ENCODE data around the gene GABARAPL2. TPM values are rescaled to one million over a fixed set of nuclear protein-coding genes. Genes with fewer than 3 reads are reported as not detected.
"Not testable (repeated sequence)": the region's sequence is repeated elsewhere in the genome, so short reads cannot be mapped to it uniquely, and the experiment has no call there.

Gene GABARAPL2
- 170 TPM for polyA plus RNA-seq (ENCODE audit: insufficient read length)
- long read RNA-seq, donor 1, transcript GABARAPL2-203 (3 exons, 571 nt) = minor isoform, 6 of 402 reads
- long read RNA-seq, donor 1, transcript GABARAPL2-204 (1 exons, 2,274 nt) = major isoform, 228 of 402 reads
- long read RNA-seq, donor 1, transcript GABARAPL2-201 (4 exons, 1,002 nt) = minor isoform, 160 of 402 reads
- long read RNA-seq, donor 1, partial matches to known transcripts = 8 of 402 reads
- long read RNA-seq, donor 1, other reads (novel, unspliced or antisense) = 0 of 402 reads
- long read RNA-seq, donor 2, transcript GABARAPL2-204 (1 exons, 2,274 nt) = major isoform, 212 of 334 reads
- long read RNA-seq, donor 2, transcript GABARAPL2-201 (4 exons, 1,002 nt) = minor isoform, 112 of 334 reads
- long read RNA-seq, donor 2, partial matches to known transcripts = 5 of 334 reads
- long read RNA-seq, donor 2, other reads (novel, unspliced or antisense) = 0 of 334 reads
- long read RNA-seq, donor 3, transcript GABARAPL2-204 (1 exons, 2,274 nt) = major isoform, 171 of 289 reads
- long read RNA-seq, donor 3, transcript GABARAPL2-201 (4 exons, 1,002 nt) = minor isoform, 103 of 289 reads
- long read RNA-seq, donor 3, partial matches to known transcripts = 11 of 289 reads
- long read RNA-seq, donor 3, other reads (novel, unspliced or antisense) = 0 of 289 reads
- long read RNA-seq, donor 4, transcript GABARAPL2-204 (1 exons, 2,274 nt) = major isoform, 50 of 64 reads
- long read RNA-seq, donor 4, transcript GABARAPL2-201 (4 exons, 1,002 nt) = minor isoform, 13 of 64 reads
- long read RNA-seq, donor 4, partial matches to known transcripts = 0 of 64 reads
- long read RNA-seq, donor 4, other reads (novel, unspliced or antisense) = 0 of 64 reads
- long read RNA-seq, donor 5, transcript GABARAPL2-204 (1 exons, 2,274 nt) = major isoform, 459 of 679 reads
- long read RNA-seq, donor 5, transcript GABARAPL2-201 (4 exons, 1,002 nt) = minor isoform, 198 of 679 reads
- long read RNA-seq, donor 5, partial matches to known transcripts = 22 of 679 reads
- long read RNA-seq, donor 5, other reads (novel, unspliced or antisense) = 0 of 679 reads
- long read RNA-seq, donor 6, transcript GABARAPL2-201 (4 exons, 1,002 nt) = minor isoform, 144 of 402 reads
- long read RNA-seq, donor 6, transcript GABARAPL2-204 (1 exons, 2,274 nt) = major isoform, 247 of 402 reads
- long read RNA-seq, donor 6, partial matches to known transcripts = 8 of 402 reads
- long read RNA-seq, donor 6, other reads (novel, unspliced or antisense) = 0 of 402 reads
- long read RNA-seq, donor 7, transcript GABARAPL2-203 (3 exons, 571 nt) = minor isoform, 5 of 535 reads
- long read RNA-seq, donor 7, transcript GABARAPL2-201 (4 exons, 1,002 nt) = minor isoform, 186 of 535 reads
- long read RNA-seq, donor 7, transcript GABARAPL2-204 (1 exons, 2,274 nt) = major isoform, 328 of 535 reads
- long read RNA-seq, donor 7, partial matches to known transcripts = 14 of 535 reads
- long read RNA-seq, donor 7, other reads (novel, unspliced or antisense) = 0 of 535 reads
- long read RNA-seq, donor 8, transcript GABARAPL2-204 (1 exons, 2,274 nt) = major isoform, 99 of 149 reads
- long read RNA-seq, donor 8, transcript GABARAPL2-201 (4 exons, 1,002 nt) = minor isoform, 49 of 149 reads
- long read RNA-seq, donor 8, partial matches to known transcripts = 0 of 149 reads
- long read RNA-seq, donor 8, other reads (novel, unspliced or antisense) = 0 of 149 reads

- peak; percentile 88 for DNase-seq
These were observed at the start of gene GABARAPL2 for GRCh38 chr16:75566040-75566757. TSS of gene GABARAPL2 (plus strand) at chr16:75566379. CDS start at chr16:75566487, 108 bp downstream.

- no peak for DNase-seq
These were observed 47.0 kb upstream of the GABARAPL2 start for GRCh38 chr16:75519175-75519574.

GRCh38 chr16:75526032-75526790 lies 40.0 kb upstream of the GABARAPL2 start:
- no peak for DNase-seq

- DNase-seq = no peak
These were observed 38.3 kb upstream of the GABARAPL2 start for GRCh38 chr16:75527825-75528299.

- no peak for DNase-seq
These were observed 36.9 kb upstream of the GABARAPL2 start for GRCh38 chr16:75529056-75529905.

DNA sequence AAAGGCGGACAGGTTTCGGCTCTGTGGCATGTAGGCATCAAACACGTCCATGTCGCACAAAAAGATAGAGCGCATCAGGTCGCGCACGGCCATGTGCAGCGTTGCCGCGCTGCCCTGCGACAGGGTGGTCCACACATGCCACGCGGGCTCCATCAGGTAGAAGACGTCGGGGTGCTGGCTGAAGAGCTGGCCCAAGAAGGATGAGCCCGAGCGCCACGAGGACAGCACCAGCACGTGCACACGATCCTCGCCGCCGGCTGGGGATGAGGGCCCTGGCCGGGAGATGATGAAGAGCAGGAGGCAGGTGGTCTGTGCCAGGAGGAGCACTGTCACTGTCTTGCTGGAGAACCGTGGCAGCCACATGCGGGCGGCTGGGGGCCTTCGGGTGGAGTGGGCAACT lies 36.2 kb upstream of the GABARAPL2 start:
- no peak for DNase-seq

DNA sequence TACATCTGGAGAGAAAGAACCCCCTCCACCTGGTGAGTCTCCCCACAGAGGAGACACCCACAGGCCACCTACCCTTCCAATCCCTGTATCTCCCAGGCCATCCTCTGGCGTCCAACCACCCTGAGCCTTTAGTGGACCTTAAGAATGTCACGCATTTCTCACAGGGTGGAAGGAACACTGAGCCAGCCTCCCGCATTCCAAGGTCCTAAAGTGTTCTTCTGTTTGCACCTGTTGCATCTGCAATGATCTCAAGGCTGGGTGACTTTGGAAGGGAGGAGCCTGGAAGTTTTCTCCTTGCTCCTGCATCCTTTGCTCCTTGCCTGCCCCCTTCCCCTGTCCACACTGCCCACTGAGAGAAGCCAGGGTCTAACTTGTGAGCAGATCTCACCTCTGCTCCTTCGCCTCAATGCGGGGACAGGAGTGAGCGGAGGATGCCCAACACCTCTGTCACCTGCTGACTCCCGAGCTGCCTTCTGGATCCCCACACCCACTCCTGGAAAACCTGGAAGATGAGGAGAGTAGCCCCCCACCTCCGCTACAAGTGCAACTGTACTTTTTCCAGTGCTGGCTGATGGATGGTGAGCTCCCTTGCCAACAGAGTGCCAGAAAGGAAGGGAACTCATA lies 33.9 kb upstream of the GABARAPL2 start:
- no peak for DNase-seq

- no peak for DNase-seq
These were observed 33.4 kb upstream of the GABARAPL2 start for GRCh38 chr16:75532791-75533190.

DNA sequence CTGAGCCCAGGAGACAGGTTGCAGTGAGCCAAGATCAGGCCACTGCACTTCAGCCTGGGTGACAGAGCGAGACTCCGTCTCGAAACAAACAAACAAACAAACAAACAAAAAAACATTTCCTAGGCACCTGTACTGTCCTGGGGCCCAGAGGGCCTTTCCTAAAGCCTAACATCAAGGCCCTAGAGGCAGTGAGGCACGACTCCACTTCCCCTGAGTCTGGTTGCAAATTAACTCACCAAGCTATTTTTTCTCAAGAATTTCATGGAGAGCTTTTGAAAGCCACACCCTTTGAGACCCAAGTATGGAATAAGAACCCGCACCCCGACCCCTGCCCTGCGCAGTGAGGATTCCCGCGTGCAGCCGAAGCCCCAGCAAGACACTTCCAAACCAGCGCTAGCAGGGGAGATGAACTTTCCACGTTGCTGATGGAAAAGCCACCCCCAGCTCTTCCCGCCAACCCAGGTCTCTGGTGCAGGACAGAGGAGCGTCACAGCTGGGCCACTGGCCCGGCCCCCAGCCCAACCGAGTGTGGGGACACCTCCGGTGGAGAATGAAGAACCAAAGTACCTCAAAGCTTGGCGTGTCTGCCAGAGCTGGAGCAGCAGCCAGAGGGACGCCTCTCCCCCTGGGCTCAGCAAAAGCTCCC lies 31.5 kb upstream of the GABARAPL2 start:
- peak; percentile 31 for DNase-seq

DNA sequence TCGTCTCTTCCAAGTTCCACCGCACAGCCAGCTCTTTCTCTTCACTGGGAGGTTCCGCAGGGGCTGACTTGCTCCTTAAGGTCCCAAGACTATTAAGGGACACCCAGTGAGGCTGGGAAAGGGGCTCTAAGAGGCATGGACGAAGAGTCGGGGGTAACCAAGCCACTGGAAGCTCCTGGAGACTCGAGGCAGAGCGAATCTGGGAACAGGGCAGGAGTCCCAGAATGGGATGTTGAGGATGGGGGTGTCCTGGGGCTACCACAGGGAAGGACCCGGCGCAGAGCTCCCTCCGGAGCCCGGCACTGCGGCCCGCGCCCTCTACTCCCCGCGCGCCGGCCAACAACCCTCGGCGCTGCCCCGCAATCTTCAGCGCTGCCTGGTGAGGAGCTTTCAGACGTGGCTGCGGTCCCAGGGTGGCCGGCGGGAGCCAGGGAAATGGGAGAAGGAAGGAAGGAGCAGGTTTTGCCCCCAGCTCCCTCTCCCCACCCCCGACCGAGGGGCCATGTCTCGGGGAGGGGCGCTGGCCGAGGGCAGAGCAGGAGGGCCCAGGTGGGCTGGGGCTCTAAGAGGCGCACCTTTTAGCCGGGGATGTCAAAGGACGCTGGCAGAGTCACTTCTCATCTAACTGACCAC lies 30.9 kb upstream of the GABARAPL2 start:
- DNase-seq = no peak

DNA sequence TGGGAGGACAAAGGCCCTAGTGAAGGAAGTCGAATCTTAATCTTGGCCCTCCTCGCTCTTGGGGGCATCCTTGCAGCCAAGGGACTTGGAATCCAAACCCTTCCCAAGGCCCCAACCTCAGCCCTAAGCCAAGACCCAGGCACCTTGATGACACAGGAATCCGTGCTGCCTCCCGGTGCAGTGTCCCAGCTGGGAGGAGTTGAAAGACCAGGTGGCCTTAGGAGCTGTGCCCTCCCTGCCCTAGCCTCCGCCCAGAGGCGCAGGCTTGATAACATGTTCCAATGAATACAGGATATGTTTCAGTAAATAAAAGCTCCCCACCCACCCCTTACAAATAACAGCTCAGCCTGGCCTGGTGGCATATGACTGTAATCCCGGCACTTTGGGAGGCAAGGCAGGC lies 30.3 kb upstream of the GABARAPL2 start, which contains the start of gene CHST5:
Gene CHST5 (minus strand): TSS at position 208 of the 400 bp plus-strand sequence. CDS start 5,724 bp downstream, outside the sequence.
- no peak for DNase-seq

DNA sequence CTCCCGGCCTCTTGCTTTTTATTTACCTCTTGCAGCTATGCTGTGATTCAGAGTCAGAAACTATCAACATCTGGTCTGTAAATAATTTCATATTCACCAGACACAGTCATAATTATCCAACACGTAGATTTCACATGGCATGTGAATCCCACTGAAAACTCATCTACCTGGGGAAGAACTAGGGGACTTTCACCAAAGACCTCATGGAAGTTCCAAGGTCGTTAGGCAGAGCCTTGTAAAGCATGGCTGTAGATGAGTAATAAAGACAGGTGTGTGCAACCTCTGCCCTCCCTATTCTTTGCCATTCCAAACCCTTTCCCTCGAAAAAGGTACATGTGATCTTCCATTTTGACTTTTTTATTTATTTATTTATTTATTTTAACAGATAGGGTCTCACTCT lies 28.4 kb upstream of the GABARAPL2 start:
- DNase-seq = no peak

DNA sequence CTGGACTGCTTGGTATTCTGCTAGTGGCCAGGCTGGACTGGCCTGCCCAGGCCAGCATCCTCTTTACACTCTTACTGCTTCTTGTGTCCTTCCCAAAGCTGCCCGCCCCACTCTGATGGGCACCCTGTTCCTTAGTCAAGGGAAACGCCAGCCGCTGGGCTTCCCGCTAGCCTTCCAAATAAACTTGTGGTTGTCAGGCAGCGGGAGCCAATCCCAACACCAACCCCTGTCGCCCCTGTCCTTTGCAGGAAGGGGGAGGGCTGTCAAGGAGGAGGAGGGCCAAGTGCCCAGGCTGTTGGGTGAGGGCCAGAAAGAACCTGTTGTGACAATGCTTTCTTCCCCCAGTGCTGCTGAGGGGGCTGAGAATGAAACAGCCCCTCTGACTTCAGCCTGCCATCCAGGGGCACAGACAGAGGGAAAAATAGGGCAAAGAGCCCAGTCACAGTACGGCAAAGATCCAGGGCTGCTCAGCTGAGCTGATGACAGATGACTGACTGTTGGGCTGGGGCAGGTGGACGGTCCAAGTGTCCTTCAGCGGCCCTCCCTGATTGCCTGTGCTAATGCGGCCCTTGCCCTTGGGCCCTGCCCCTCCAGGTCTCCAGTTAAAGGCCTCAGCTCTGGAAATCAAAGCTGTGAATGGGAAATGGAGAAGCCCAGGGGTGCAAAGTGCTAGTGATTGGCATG lies 27.2 kb upstream of the GABARAPL2 start:
- DNase-seq = not testable (repeated sequence)

GRCh38 chr16:75541236-75541635 lies 24.9 kb upstream of the GABARAPL2 start:
- no peak for DNase-seq

GRCh38 chr16:75542462-75542861 lies 23.7 kb upstream of the GABARAPL2 start:
- DNase-seq = not testable (repeated sequence)

DNA sequence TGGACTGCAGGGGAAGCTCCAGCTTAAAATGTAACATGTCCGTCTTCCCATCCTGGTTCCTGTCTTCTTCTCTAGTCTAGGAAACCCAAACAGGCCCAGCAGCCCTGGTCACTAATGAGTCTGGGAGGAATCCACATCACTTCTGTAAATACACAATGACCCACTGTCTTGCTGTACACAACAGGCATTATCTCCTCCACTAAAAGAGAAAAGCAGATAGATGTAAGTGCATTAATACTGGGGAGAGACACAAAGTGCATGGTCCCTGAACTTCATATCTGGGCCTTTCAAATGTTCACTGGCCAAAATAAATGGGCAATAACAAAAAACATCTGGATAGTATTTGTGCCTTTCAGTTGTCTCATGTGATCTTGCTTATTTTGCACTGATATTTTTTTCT lies 20.3 kb upstream of the GABARAPL2 start:
- not testable (repeated sequence) for DNase-seq

Measured in left kidney (tissue), 8 donors.